Gastroesophageal sphincter (tissue), 3 donors: ENCODE measurements around the gene ACOXL.

Source experiments
- POLR2A ChIP-seq, 2 donors: fragments of 450-650 bp; IDR thresholded peaks; one replicate each; pipeline ENCODE4 v1.6.1; 2017; ENCODE audit warnings: antibody characterized with exemption in 2 of 2, mild to moderate bottlenecking in 2 of 2, moderate library complexity in 1 of 2
- POLR2AphosphoS5 ChIP-seq: sonication (generic); formaldehyde crosslinking; IDR thresholded peaks from one replicate; pipeline ENCODE4 v1.6.1; 2017; ENCODE audit warnings: antibody characterized with exemption
- TF ChIP-seq, protein P1 (sequence below), 4 experiments: fragments of 200-600 bp in 2 of 4; fragments of 450-650 bp in 2 of 4; sonication (generic) in 1 of 4; IDR thresholded peaks; one replicate each; pipeline ENCODE4 v1.5.1; 2017 to 2019; ENCODE audit warnings: antibody characterized with exemption in 4 of 4, mild to moderate bottlenecking in 2 of 4, moderate library complexity in 2 of 4

- TF ChIP-seq, protein P1, sequence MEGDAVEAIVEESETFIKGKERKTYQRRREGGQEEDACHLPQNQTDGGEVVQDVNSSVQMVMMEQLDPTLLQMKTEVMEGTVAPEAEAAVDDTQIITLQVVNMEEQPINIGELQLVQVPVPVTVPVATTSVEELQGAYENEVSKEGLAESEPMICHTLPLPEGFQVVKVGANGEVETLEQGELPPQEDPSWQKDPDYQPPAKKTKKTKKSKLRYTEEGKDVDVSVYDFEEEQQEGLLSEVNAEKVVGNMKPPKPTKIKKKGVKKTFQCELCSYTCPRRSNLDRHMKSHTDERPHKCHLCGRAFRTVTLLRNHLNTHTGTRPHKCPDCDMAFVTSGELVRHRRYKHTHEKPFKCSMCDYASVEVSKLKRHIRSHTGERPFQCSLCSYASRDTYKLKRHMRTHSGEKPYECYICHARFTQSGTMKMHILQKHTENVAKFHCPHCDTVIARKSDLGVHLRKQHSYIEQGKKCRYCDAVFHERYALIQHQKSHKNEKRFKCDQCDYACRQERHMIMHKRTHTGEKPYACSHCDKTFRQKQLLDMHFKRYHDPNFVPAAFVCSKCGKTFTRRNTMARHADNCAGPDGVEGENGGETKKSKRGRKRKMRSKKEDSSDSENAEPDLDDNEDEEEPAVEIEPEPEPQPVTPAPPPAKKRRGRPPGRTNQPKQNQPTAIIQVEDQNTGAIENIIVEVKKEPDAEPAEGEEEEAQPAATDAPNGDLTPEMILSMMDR (IDR thresholded peaks at IDR 0.05): no peak
- TF ChIP-seq POLR2A (IDR thresholded peaks at IDR 0.05) (no peak), POLR2AphosphoS5 (no peak)
Observed at GRCh38 chr2:110773401-110773921, 41.1 kb downstream of the ACOXL start.
